Measurements from ENCODE around the gene FGF16. TPM values are rescaled to one million over a fixed set of nuclear protein-coding genes. Genes with fewer than 3 reads are reported as not detected.

Gene FGF16
- total and polyA plus RNA-seq, 2 of the 8 experiments (the other 6 are each of a cell fraction or from before 2014, with no cell fraction given): 0.50 to 1.4 TPM

DNA sequence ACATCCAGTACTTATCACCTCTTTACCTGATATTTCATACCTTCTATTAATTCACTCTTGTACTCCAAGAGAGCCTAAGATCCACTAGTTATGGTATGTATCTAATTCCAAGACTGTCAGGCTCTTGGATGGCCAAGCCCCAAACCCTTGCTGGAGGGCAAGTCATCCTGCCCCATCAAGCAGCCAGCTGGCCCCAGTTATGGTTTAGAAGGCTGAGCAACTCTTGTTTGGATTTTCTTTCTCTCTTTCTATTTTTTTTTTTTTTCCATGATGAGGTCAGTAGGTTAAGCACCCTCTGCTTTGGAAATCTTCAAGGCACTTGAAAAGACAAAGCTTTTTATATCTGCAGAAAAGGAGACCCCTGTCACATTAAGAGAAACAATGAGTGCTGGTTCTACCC, 10.9 kb upstream of the FGF16 start (continued):
- TF ChIP-seq, protein P1, sequence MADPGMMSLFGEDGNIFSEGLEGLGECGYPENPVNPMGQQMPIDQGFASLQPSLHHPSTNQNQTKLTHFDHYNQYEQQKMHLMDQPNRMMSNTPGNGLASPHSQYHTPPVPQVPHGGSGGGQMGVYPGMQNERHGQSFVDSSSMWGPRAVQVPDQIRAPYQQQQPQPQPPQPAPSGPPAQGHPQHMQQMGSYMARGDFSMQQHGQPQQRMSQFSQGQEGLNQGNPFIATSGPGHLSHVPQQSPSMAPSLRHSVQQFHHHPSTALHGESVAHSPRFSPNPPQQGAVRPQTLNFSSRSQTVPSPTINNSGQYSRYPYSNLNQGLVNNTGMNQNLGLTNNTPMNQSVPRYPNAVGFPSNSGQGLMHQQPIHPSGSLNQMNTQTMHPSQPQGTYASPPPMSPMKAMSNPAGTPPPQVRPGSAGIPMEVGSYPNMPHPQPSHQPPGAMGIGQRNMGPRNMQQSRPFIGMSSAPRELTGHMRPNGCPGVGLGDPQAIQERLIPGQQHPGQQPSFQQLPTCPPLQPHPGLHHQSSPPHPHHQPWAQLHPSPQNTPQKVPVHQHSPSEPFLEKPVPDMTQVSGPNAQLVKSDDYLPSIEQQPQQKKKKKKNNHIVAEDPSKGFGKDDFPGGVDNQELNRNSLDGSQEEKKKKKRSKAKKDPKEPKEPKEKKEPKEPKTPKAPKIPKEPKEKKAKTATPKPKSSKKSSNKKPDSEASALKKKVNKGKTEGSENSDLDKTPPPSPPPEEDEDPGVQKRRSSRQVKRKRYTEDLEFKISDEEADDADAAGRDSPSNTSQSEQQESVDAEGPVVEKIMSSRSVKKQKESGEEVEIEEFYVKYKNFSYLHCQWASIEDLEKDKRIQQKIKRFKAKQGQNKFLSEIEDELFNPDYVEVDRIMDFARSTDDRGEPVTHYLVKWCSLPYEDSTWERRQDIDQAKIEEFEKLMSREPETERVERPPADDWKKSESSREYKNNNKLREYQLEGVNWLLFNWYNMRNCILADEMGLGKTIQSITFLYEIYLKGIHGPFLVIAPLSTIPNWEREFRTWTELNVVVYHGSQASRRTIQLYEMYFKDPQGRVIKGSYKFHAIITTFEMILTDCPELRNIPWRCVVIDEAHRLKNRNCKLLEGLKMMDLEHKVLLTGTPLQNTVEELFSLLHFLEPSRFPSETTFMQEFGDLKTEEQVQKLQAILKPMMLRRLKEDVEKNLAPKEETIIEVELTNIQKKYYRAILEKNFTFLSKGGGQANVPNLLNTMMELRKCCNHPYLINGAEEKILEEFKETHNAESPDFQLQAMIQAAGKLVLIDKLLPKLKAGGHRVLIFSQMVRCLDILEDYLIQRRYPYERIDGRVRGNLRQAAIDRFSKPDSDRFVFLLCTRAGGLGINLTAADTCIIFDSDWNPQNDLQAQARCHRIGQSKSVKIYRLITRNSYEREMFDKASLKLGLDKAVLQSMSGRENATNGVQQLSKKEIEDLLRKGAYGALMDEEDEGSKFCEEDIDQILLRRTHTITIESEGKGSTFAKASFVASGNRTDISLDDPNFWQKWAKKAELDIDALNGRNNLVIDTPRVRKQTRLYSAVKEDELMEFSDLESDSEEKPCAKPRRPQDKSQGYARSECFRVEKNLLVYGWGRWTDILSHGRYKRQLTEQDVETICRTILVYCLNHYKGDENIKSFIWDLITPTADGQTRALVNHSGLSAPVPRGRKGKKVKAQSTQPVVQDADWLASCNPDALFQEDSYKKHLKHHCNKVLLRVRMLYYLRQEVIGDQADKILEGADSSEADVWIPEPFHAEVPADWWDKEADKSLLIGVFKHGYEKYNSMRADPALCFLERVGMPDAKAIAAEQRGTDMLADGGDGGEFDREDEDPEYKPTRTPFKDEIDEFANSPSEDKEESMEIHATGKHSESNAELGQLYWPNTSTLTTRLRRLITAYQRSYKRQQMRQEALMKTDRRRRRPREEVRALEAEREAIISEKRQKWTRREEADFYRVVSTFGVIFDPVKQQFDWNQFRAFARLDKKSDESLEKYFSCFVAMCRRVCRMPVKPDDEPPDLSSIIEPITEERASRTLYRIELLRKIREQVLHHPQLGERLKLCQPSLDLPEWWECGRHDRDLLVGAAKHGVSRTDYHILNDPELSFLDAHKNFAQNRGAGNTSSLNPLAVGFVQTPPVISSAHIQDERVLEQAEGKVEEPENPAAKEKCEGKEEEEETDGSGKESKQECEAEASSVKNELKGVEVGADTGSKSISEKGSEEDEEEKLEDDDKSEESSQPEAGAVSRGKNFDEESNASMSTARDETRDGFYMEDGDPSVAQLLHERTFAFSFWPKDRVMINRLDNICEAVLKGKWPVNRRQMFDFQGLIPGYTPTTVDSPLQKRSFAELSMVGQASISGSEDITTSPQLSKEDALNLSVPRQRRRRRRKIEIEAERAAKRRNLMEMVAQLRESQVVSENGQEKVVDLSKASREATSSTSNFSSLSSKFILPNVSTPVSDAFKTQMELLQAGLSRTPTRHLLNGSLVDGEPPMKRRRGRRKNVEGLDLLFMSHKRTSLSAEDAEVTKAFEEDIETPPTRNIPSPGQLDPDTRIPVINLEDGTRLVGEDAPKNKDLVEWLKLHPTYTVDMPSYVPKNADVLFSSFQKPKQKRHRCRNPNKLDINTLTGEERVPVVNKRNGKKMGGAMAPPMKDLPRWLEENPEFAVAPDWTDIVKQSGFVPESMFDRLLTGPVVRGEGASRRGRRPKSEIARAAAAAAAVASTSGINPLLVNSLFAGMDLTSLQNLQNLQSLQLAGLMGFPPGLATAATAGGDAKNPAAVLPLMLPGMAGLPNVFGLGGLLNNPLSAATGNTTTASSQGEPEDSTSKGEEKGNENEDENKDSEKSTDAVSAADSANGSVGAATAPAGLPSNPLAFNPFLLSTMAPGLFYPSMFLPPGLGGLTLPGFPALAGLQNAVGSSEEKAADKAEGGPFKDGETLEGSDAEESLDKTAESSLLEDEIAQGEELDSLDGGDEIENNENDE (IDR thresholded peaks at IDR 0.05; ENCODE audit: insufficient replicate concordance, low read length): no peak
- TF ChIP-seq POLR2A (IDR thresholded peaks at IDR 0.05; ENCODE audit: control extremely low read depth in 1 of 2, low read depth in 2 of 2, low read length in 2 of 2) (no peak), RFX5 (IDR thresholded peaks at IDR 0.05; ENCODE audit: borderline replicate concordance, low read depth, low read length) (no peak), KDM1A (IDR thresholded peaks at IDR 0.05; ENCODE audit: borderline replicate concordance, low read length) (no peak), E2F6 (IDR thresholded peaks at IDR 0.05) (no peak), CTCF (IDR thresholded peaks at IDR 0.05; ENCODE audit: control extremely low read depth in 1 of 3, insufficient read depth in 1 of 3, low read depth in 1 of 3, low read length in 3 of 3) (no peak), SAP30 (IDR thresholded peaks at IDR 0.05; ENCODE audit: insufficient read depth, insufficient replicate concordance, low read length) (no peak), HDAC2 (IDR thresholded peaks at IDR 0.05; ENCODE audit: borderline replicate concordance in 1 of 2, low read depth in 2 of 2, low read length in 2 of 2) (no peak)
